MM.1S (cell line): ENCODE data around the gene VAMP2.

Source experiments
- DNase-seq: peaks from one replicate; pipeline ENCODE4 v3.0.0-alpha.2; 2015
- H2AFZ ChIP-seq: fragments of 300-600 bp; sonication (generic); 2 replicates; pipeline ENCODE4 v1.6.0; 2016; ENCODE audit warnings: antibody characterized with exemption, low read length
- H3F3A ChIP-seq: fragments of 300-600 bp; sonication (generic); 2 replicates; pipeline ENCODE4 v1.6.1; 2016; ENCODE audit warnings: mild to moderate bottlenecking, antibody characterized with exemption, low read length, moderate library complexity, mixed read lengths; ENCODE audit not compliant: insufficient read depth
- H3K27ac ChIP-seq: fragments of 300-600 bp; sonication (generic); 2 replicates; pipeline ENCODE4 v1.5.1; 2016; ENCODE audit warnings: mild to moderate bottlenecking, low read length
- H3K27me3 ChIP-seq: fragments of 300-600 bp; sonication (generic); replicated peaks from 2 replicates; pipeline ENCODE4 v1.6.0; 2016; ENCODE audit warnings: low read length; ENCODE audit not compliant: insufficient read depth
- H3K36me3 ChIP-seq: fragments of 300-600 bp; sonication (generic); replicated peaks from 2 replicates; pipeline ENCODE4 v1.6.1; 2016; ENCODE audit warnings: mild to moderate bottlenecking, low read length, mixed read lengths; ENCODE audit not compliant: insufficient read depth
- H3K4me1 ChIP-seq: fragments of 300-600 bp; sonication (generic); 2 replicates; pipeline ENCODE4 v1.6.1; 2016; ENCODE audit warnings: low read length, mixed read lengths
- H3K4me2 ChIP-seq: fragments of 300-600 bp; sonication (generic); 2 replicates; pipeline ENCODE4 v1.6.0; 2016; ENCODE audit warnings: low read depth, low read length
- H3K4me3 ChIP-seq: fragments of 300-600 bp; sonication (generic); 2 replicates; pipeline ENCODE4 v1.5.1; 2016; ENCODE audit warnings: low read length, mixed read lengths
- H3K79me2 ChIP-seq: fragments of 300-600 bp; sonication (generic); 2 replicates; pipeline ENCODE4 v1.6.1; 2016; ENCODE audit warnings: mixed run types, low read length, mixed read lengths
- H3K9ac ChIP-seq: fragments of 300-600 bp; sonication (generic); 2 replicates; pipeline ENCODE4 v1.6.1; 2016; ENCODE audit warnings: low read length, mixed read lengths
- H3K9me2 ChIP-seq: fragments of 300-600 bp; sonication (generic); replicated peaks from 2 replicates; pipeline ENCODE4 v1.6.1; 2016; ENCODE audit warnings: mild to moderate bottlenecking, low read length, mixed read lengths; ENCODE audit not compliant: insufficient read depth
- H3K9me3 ChIP-seq: fragments of 300-600 bp; sonication (generic); replicated peaks from 2 replicates; pipeline ENCODE4 v1.6.1; 2016; ENCODE audit warnings: mild to moderate bottlenecking, low read length, mixed read lengths; ENCODE audit not compliant: insufficient read depth
- H4K20me1 ChIP-seq: fragments of 300-600 bp; sonication (generic); 2 replicates; pipeline ENCODE4 v1.6.1; 2016; ENCODE audit warnings: mild to moderate bottlenecking, low read length, moderate library complexity, mixed read lengths; ENCODE audit not compliant: insufficient read depth
- EZH2 ChIP-seq: fragments of 300-600 bp; sonication (generic); optimal IDR thresholded peaks from 2 replicates; pipeline ENCODE3; 2017; ENCODE audit warnings: low read depth, mild to moderate bottlenecking, antibody characterized with exemption, low read length, mixed read lengths
- EZH2phosphoT487 ChIP-seq: fragments of 300-600 bp; sonication (generic); IDR thresholded peaks from 2 replicates; pipeline ENCODE4 v1.6.1; 2018; ENCODE audit warnings: antibody characterized with exemption, low read length
- TF ChIP-seq, protein P1 (sequence below): fragments of 300-600 bp; sonication (generic); IDR thresholded peaks from 2 replicates; pipeline ENCODE4 v1.5.1; 2016; ENCODE audit warnings: antibody characterized with exemption, low read length, mixed read lengths

VAMP2 gene

DNA sequence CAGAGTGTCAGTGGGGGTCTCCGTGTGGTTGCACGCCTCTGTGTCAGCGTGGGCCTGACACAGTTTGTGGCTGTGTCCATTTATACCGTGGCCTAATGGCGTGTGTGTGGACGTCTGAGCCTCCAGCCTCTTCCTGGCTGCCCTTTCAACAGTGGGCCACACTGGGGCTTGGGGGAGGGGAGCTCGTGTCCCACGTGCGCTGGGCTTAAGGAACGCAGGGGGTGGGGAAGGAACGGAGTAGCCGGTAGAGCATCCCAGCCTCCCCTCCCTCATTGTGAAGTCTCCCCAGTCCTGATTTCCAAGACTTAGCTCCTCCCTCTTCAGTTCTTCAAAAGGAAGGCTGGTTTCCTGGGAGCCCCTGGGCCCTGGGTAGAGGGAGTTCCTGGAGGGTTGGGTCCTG, 29.3 kb downstream of the VAMP2 start:
- H3K9ac ChIP-seq = no peak overlapping the region

DNA sequence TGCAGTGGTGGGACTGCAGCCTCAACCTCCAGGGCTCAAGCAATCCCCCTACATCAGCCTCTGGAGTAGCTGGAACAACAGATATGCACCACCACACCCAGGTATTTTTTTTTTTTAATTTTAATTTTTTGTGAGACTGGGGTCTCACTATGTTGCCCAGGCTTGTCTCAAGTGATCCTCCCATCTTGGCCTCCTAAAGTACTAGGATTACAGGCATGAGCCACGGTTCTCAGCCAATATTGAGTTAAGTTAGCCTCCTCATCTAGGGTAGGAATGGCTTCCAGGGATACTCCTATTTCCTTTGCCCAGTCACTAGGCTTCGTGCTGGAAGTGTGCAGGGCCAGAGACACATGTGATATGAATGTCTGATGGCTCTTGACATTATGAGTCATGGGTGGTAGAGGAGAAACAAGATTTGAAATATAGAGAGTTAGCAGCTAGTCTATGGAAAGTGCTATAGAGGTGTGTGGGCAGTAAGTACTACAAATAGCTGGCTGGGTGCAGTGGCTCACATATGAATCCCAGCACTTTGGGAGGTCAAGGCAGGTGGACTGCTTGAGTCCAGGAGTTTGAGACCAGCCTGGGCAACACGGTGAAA, 30.8 kb downstream of the VAMP2 start:
- peaks cover 5% of the 10 kb centered on the region; the same call in 1 of the 2 replicates for H3F3A ChIP-seq
- H3K4me3 ChIP-seq = no peak overlapping the region
- TF ChIP-seq EZH2phosphoT487 = no peak
- TF ChIP-seq EZH2 = no peak
- TF ChIP-seq, protein P1, sequence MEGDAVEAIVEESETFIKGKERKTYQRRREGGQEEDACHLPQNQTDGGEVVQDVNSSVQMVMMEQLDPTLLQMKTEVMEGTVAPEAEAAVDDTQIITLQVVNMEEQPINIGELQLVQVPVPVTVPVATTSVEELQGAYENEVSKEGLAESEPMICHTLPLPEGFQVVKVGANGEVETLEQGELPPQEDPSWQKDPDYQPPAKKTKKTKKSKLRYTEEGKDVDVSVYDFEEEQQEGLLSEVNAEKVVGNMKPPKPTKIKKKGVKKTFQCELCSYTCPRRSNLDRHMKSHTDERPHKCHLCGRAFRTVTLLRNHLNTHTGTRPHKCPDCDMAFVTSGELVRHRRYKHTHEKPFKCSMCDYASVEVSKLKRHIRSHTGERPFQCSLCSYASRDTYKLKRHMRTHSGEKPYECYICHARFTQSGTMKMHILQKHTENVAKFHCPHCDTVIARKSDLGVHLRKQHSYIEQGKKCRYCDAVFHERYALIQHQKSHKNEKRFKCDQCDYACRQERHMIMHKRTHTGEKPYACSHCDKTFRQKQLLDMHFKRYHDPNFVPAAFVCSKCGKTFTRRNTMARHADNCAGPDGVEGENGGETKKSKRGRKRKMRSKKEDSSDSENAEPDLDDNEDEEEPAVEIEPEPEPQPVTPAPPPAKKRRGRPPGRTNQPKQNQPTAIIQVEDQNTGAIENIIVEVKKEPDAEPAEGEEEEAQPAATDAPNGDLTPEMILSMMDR = no peak
- H3K4me2 ChIP-seq = no peak overlapping the region
- H3K9ac ChIP-seq = no peak overlapping the region
- H3K79me2 ChIP-seq = no peaks in the 10 kb centered on the region
- H3K9me3 ChIP-seq = no peaks in the 10 kb centered on the region
- H4K20me1 ChIP-seq = no peaks in the 10 kb centered on the region
- no peak overlapping the region for H3K27ac ChIP-seq
- H3K36me3 ChIP-seq = no peaks in the 10 kb centered on the region
- peaks cover 4% of the 10 kb centered on the region; the same call in 1 of the 2 replicates for H3K4me1 ChIP-seq
- H3K27me3 ChIP-seq = peaks cover 62% of the 10 kb centered on the region
- no peak overlapping the region for H2AFZ ChIP-seq
- no peak for DNase-seq
- H3K9me2 ChIP-seq = no peaks in the 10 kb centered on the region

More for the DNA sequence above, 29.3 kb downstream of the VAMP2 start:
- Histone ChIP-seq H3K27ac (no peak overlapping the region), H3K9me3 (no peaks in the 10 kb centered on the region), H3K4me1 (peaks cover 7% of the 10 kb centered on the region), H3K4me2 (no peak overlapping the region), H3F3A (peaks cover 4% of the 10 kb centered on the region), H3K36me3 (no peaks in the 10 kb centered on the region), H3K79me2 (no peaks in the 10 kb centered on the region), H4K20me1 (no peaks in the 10 kb centered on the region), H3K27me3 (peaks cover 60% of the 10 kb centered on the region), H2AFZ (no peak overlapping the region), H3K9me2 (no peaks in the 10 kb centered on the region), H3K4me3 (no peak overlapping the region)
- no peak for TF ChIP-seq EZH2phosphoT487
- no peak for TF ChIP-seq EZH2
- TF ChIP-seq, protein P1 = no peak
- no peak for DNase-seq

DNA sequence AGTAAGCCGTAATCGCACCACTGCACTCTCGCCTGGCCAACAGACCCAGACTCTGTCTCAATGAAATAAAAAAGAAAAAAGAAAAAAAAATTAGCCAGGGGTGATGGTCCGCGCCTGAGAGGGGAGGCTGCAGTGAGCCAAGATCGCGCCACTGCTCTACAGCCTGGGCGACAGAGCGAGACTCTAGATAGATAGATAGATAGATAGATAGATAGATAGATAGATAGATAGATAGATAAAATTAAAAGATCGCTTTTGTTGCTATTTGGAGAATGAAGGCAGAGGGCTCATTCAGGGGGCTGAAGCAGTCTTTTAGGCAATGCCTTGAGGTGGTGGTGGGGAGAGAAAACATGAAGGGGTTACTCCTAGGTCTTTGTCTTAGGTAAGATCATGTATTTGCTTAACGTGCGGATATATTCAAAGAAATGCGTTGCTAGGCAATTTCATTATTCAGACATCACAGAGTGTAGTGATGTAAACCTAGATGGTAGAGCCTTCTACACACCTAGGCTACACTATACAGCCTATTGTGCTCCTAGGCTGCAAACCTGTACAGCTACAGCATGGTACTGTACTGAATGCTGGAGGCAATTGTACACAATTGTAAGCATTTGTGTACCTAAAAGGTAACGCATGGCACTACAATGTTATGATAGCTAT, 34.5 kb downstream of the VAMP2 start:
- Histone ChIP-seq H3K9me2 (no peaks in the 10 kb centered on the region), H3K4me2 (no peak overlapping the region), H3K27me3 (peaks cover 69% of the 10 kb centered on the region), H4K20me1 (no peaks in the 10 kb centered on the region), H3K36me3 (no peaks in the 10 kb centered on the region), H3K4me3 (no peak overlapping the region), H3K79me2 (no peaks in the 10 kb centered on the region), H3K9ac (no peak overlapping the region), H3K27ac (no peak overlapping the region), H3K4me1 (peaks cover 25% of the 10 kb centered on the region), H3F3A (peaks cover 22% of the 10 kb centered on the region), H2AFZ (no peak overlapping the region), H3K9me3 (no peaks in the 10 kb centered on the region)
- DNase-seq = no peak
- TF ChIP-seq EZH2phosphoT487 = no peak
- no peak for TF ChIP-seq EZH2
- TF ChIP-seq, protein P1 = no peak
